Small intestine (tissue), 7 donors: ENCODE measurements around the gene FGFR3. TPM values are rescaled to one million over a fixed set of nuclear protein-coding genes. Genes with fewer than 3 reads are reported as not detected.

Source experiments
- DNase-seq, 2 donors: peaks; one replicate each; pipeline versions ENCODE4 v3.0.0 to v3.0.0-alpha.2; 2013
- FAIRE-seq: peaks from 2 replicates; lab custom pipeline; 2012; peaks lifted over from hg19 to GRCh38; lab: Jason Lieb, UNC
- H3K27ac ChIP-seq, 3 donors: one replicate each; pipeline ENCODE4 v1.5.1; 2013; ENCODE audit warnings: low read length in 2 of 3, mild to moderate bottlenecking in 2 of 3, control low read depth in 1 of 3, inconsistent platforms in 1 of 3, low read depth in 1 of 3, moderate library complexity in 1 of 3
- H3K27me3 ChIP-seq, 3 donors: one replicate each; pipeline ENCODE4 v1.6.1; 2013; ENCODE audit warnings: low read length in 3 of 3, inconsistent platforms in 1 of 3; ENCODE audit not compliant: control insufficient read depth in 3 of 3, insufficient read depth in 3 of 3
- H3K36me3 ChIP-seq, 3 donors: one replicate each; pipeline ENCODE4 v1.6.1; 2013; ENCODE audit warnings: low read length in 3 of 3, inconsistent platforms in 1 of 3, low read depth in 1 of 3, mild to moderate bottlenecking in 1 of 3, moderate library complexity in 1 of 3; ENCODE audit not compliant: control insufficient read depth in 3 of 3, insufficient read depth in 2 of 3
- H3K4me1 ChIP-seq, 3 donors: one replicate each; pipeline ENCODE4 v1.6.1; 2013; ENCODE audit warnings: low read length in 2 of 3, inconsistent platforms in 1 of 3, low read depth in 1 of 3, mild to moderate bottlenecking in 1 of 3, moderate library complexity in 1 of 3; ENCODE audit not compliant: control insufficient read depth in 3 of 3, insufficient read depth in 2 of 3
- H3K4me3 ChIP-seq, 3 donors: one replicate each; pipeline ENCODE4 v1.5.1; 2013; ENCODE audit warnings: low read length in 3 of 3, control low read depth in 1 of 3, inconsistent platforms in 1 of 3, low read depth in 1 of 3, mild to moderate bottlenecking in 1 of 3, moderate library complexity in 1 of 3
- H3K9me3 ChIP-seq, 2 donors: one replicate each; pipeline ENCODE4 v1.6.1; 2013; ENCODE audit warnings: low read depth in 1 of 2, low read length in 1 of 2; ENCODE audit not compliant: control insufficient read depth in 2 of 2, insufficient read depth in 1 of 2
- WGBS, 3 donors: extraction: QIAGEN DNeasy Blood & Tissue Kit; methylation state at CpG; one replicate each; pipeline ENCODE4 v1.1.7; 2013; 5-methylcytosine and 5-hydroxymethylcytosine counted together
- polyA plus RNA-seq, 4 donors: library from polyadenylated mRNA; stranded (reverse) in 3 of 4; unstranded in 1 of 4; fragments of 200-250 nt in 3 of 4; fragments of 120-200 nt in 1 of 4; gene quantifications; one replicate each; pipeline versions ENCODE4 v1.2.1 to v1.2.3, GENCODE V29; 2013
- donor health status: healthy with polysubstance abuse.
- donor health status: control.
- donor health status: control.
- donor health status: Bipolar disorder and iron deficiency.
- donor health status: healthy.

The FGFR3 gene
- polyA plus RNA-seq, 4 donors, result 13.8 to 267 (median 35.7) TPM

GRCh38 chr4:1769692-1770091, 23.4 kb upstream of the FGFR3 start:
- Histone ChIP-seq H3K36me3 (peaks cover 0 to 2% (median 0%) of the 10 kb centered on the region in 3 donors), H3K27me3 (peaks cover 0 to 13% (median 6%) of the 10 kb centered on the region in 3 donors), H3K27ac (peak overlapping the region in 1 of 3 donors; percentile 72)

GRCh38 chr4:1770245-1770644, 22.8 kb upstream of the FGFR3 start:
- Histone ChIP-seq H3K9me3 (no peaks in the 10 kb centered on the region), H3K27ac (no peak overlapping the region), H3K4me1 (peaks cover 0 to 66% (median 0%) of the 10 kb centered on the region in 3 donors), H3K27me3 (peaks cover 0 to 10% (median 6%) of the 10 kb centered on the region in 3 donors), H3K36me3 (no peaks in the 10 kb centered on the region), H3K4me3 (no peak overlapping the region)
- DNase-seq, result peak in 1 of 2 donors; percentile 70
- WGBS, 3 donors, result 8 to 43% (median 38%) methylated on average over 17 to 33 of the region's 33 CpGs
- no peak for FAIRE-seq

More at GRCh38 chr4:1769692-1770091, 23.4 kb upstream of the FGFR3 start:
- peaks cover 0 to 66% (median 0%) of the 10 kb centered on the region in 3 donors for H3K4me1 ChIP-seq
- no peaks in the 10 kb centered on the region for H3K9me3 ChIP-seq
- no peak for DNase-seq
- H3K4me3 ChIP-seq, result no peak overlapping the region
- 55 to 70% (median 60%) methylated on average over 6 of the region's 6 CpGs for WGBS, 3 donors
- FAIRE-seq, result no peak

- H3K36me3 ChIP-seq, result no peaks in the 10 kb centered on the region
- no peak overlapping the region for H3K4me3 ChIP-seq
- DNase-seq (no peak), FAIRE-seq (no peak)
- H3K9me3 ChIP-seq, result no peaks in the 10 kb centered on the region
- H3K27me3 ChIP-seq, result peaks cover 0 to 8% (median 6%) of the 10 kb centered on the region in 3 donors
- peaks cover 0 to 66% (median 0%) of the 10 kb centered on the region in 3 donors for H3K4me1 ChIP-seq
- no peak overlapping the region for H3K27ac ChIP-seq
- 38 to 73% (median 52%) methylated on average over 11 of the region's 11 CpGs for WGBS, 3 donors
These were observed 22.3 kb upstream of the FGFR3 start for GRCh38 chr4:1770791-1771231.

- DNase-seq, result peak in 1 of 2 donors; percentile 77
- WGBS, 3 donors, result 19 to 36% (median 28%) methylated on average over 22 to 28 of the region's 28 CpGs
- Histone ChIP-seq H3K4me3 (no peak overlapping the region), H3K27ac (peak overlapping the region in 1 of 3 donors; percentile 60), H3K27me3 (peaks cover 0 to 8% (median 6%) of the 10 kb centered on the region in 3 donors), H3K4me1 (peaks cover 0 to 57% (median 0%) of the 10 kb centered on the region in 3 donors), H3K36me3 (no peaks in the 10 kb centered on the region), H3K9me3 (no peaks in the 10 kb centered on the region)
- FAIRE-seq, result no peak
These were observed 21.4 kb upstream of the FGFR3 start for GRCh38 chr4:1771555-1772305.

- H3K27ac ChIP-seq, result peak overlapping the region in 1 of 3 donors; percentile 60
- H3K9me3 ChIP-seq, result no peaks in the 10 kb centered on the region
- no peak overlapping the region for H3K4me3 ChIP-seq
- FAIRE-seq, result no peak
- H3K27me3 ChIP-seq, result peaks cover 0 to 8% (median 6%) of the 10 kb centered on the region in 3 donors
- H3K36me3 ChIP-seq, result no peaks in the 10 kb centered on the region
- 20 to 66% (median 45%) methylated on average over 25 to 30 of the region's 30 CpGs for WGBS, 3 donors
- DNase-seq, result peak in 1 of 2 donors; percentile 55
- peaks cover 0 to 61% (median 0%) of the 10 kb centered on the region in 3 donors for H3K4me1 ChIP-seq
These were observed 20.1 kb upstream of the FGFR3 start for GRCh38 chr4:1772853-1773538.

- Histone ChIP-seq H3K36me3 (no peaks in the 10 kb centered on the region), H3K4me1 (peaks cover 0 to 60% (median 0%) of the 10 kb centered on the region in 3 donors), H3K9me3 (no peaks in the 10 kb centered on the region), H3K4me3 (no peak overlapping the region), H3K27me3 (peaks cover 0 to 6% (median 3%) of the 10 kb centered on the region in 3 donors), H3K27ac (no peak overlapping the region)
- DNase-seq (no peak), FAIRE-seq (no peak)
- 78 to 85% (median 84%) methylated on average over 10 of the region's 10 CpGs for WGBS, 3 donors
These were observed 19.3 kb upstream of the FGFR3 start for GRCh38 chr4:1773754-1774153.

GRCh38 chr4:1775731-1776500, 17.2 kb upstream of the FGFR3 start:
- Histone ChIP-seq H3K27me3 (peaks cover 0 to 6% (median under 1%) of the 10 kb centered on the region in 3 donors), H3K36me3 (no peaks in the 10 kb centered on the region), H3K9me3 (no peaks in the 10 kb centered on the region), H3K4me3 (no peak overlapping the region), H3K27ac (no peak overlapping the region), H3K4me1 (peaks cover 0 to 51% (median 0%) of the 10 kb centered on the region in 3 donors)
- no peak for DNase-seq
- WGBS, 3 donors, result 72 to 78% (median 78%) methylated on average over 22 to 23 of the region's 23 CpGs
- no peak for FAIRE-seq
